Neural progenitor cell (in vitro differentiated cells): Measurements from ENCODE around the gene DEFB132.

Source experiments
- EZH2phosphoT487 ChIP-seq: fragments of 200-600 bp; sonication (generic); IDR thresholded peaks from 2 replicates; pipeline ENCODE4 v1.6.1; 2017; ENCODE audit warnings: antibody characterized with exemption
- TF ChIP-seq, protein P1 (sequence below): fragments of 200-600 bp; sonication (generic); IDR thresholded peaks from 2 replicates; pipeline ENCODE4 v1.5.1; 2017; ENCODE audit warnings: antibody characterized with exemption, mild to moderate bottlenecking

GRCh38 chr20:305745-306144 is 48.2 kb downstream of the DEFB132 start:
- TF ChIP-seq EZH2phosphoT487, result no peak
- TF ChIP-seq, protein P1, sequence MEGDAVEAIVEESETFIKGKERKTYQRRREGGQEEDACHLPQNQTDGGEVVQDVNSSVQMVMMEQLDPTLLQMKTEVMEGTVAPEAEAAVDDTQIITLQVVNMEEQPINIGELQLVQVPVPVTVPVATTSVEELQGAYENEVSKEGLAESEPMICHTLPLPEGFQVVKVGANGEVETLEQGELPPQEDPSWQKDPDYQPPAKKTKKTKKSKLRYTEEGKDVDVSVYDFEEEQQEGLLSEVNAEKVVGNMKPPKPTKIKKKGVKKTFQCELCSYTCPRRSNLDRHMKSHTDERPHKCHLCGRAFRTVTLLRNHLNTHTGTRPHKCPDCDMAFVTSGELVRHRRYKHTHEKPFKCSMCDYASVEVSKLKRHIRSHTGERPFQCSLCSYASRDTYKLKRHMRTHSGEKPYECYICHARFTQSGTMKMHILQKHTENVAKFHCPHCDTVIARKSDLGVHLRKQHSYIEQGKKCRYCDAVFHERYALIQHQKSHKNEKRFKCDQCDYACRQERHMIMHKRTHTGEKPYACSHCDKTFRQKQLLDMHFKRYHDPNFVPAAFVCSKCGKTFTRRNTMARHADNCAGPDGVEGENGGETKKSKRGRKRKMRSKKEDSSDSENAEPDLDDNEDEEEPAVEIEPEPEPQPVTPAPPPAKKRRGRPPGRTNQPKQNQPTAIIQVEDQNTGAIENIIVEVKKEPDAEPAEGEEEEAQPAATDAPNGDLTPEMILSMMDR, result no peak
